Gastrocnemius medialis (tissue), 4 donors: ENCODE measurements around the gene DCUN1D4.

ENCODE experiments used
- POLR2A ChIP-seq, 2 donors: fragments of 450-650 bp; IDR thresholded peaks; one replicate each; pipeline ENCODE4 v1.6.1; 2017; ENCODE audit warnings: antibody characterized with exemption in 2 of 2, mild to moderate bottlenecking in 2 of 2, moderate library complexity in 2 of 2
- TF ChIP-seq, protein P1 (sequence below), 5 experiments: fragments of 450-650 bp in 3 of 5; fragments of 200-600 bp in 2 of 5; sonication (generic) in 2 of 5; IDR thresholded peaks in 4 of 5; conservative IDR thresholded peaks in 1 of 5; 1 replicate in 4 of 5; 2 replicates in 1 of 5; pipeline ENCODE4 v1.5.1; 2016 to 2019; ENCODE audit warnings: antibody characterized with exemption in 5 of 5, mild to moderate bottlenecking in 3 of 5, moderate library complexity in 3 of 5

DNA sequence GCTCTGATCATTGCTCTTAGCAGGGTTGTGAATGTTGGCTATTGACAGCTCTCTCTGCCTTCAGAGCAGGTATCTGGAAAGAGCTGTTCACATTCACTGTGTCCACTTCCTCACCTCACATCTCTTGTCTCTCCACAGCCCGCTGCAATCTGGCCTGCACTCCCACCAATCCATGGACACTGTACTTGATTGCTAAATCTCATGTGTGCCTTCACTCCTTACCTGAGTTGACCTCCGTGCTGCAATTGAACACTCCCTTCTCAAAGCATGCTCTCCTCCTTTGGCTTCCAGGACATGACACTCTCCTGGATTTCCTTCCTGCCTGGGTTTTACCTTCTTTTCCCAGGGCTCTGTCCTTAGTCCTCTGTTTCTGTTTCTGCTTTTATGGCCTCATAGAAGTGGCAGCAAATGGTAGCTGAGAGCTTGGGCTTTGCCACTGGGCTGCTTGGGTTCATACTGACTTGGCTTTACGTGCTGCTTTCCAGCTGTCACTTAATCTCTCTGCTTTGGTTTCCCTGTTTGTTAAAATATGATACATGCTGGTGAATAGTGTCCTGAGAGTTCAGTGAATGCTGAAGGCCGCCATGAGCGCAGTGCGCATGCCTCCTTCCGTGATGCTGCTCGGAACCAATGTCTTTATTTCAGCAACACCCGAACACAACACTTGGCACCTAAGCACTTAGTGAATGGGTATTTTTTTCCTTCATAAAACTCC, 29.5 kb downstream of the DCUN1D4 start:
- TF ChIP-seq, protein P1, sequence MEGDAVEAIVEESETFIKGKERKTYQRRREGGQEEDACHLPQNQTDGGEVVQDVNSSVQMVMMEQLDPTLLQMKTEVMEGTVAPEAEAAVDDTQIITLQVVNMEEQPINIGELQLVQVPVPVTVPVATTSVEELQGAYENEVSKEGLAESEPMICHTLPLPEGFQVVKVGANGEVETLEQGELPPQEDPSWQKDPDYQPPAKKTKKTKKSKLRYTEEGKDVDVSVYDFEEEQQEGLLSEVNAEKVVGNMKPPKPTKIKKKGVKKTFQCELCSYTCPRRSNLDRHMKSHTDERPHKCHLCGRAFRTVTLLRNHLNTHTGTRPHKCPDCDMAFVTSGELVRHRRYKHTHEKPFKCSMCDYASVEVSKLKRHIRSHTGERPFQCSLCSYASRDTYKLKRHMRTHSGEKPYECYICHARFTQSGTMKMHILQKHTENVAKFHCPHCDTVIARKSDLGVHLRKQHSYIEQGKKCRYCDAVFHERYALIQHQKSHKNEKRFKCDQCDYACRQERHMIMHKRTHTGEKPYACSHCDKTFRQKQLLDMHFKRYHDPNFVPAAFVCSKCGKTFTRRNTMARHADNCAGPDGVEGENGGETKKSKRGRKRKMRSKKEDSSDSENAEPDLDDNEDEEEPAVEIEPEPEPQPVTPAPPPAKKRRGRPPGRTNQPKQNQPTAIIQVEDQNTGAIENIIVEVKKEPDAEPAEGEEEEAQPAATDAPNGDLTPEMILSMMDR (IDR thresholded peaks at IDR 0.05 in 4 of 5, conservative IDR thresholded peaks at IDR 0.05 in 1 of 5), result no peak
- TF ChIP-seq POLR2A (IDR thresholded peaks at IDR 0.05), result no peak
